Measurements from ENCODE around the gene CCDC70.
"Not testable (repeated sequence)": the region's sequence is repeated elsewhere in the genome, so short reads cannot be mapped to it uniquely, and the experiment has no call there.

The CCDC70 gene

GRCh38 chr13:51909265-51909664, 47.5 kb downstream of the CCDC70 start:
- DNase-seq (ENCODE audit: low read depth) = not testable (repeated sequence)

GRCh38 chr13:51910508-51910907, 48.7 kb downstream of the CCDC70 start:
- no peak for DNase-seq (ENCODE audit: low read depth)

GRCh38 chr13:51912091-51912490, 50.3 kb downstream of the CCDC70 start:
- DNase-seq (ENCODE audit: low read depth) = no peak

GRCh38 chr13:51912511-51913225, 50.9 kb downstream of the CCDC70 start:
- no peak for DNase-seq (ENCODE audit: low read depth)

GRCh38 chr13:51913421-51914136, 51.8 kb downstream of the CCDC70 start:
- no peak for DNase-seq (ENCODE audit: low read depth)

GRCh38 chr13:51914137-51914493, 52.3 kb downstream of the CCDC70 start:
- DNase-seq (ENCODE audit: low read depth) = no peak
